Brain pericyte (primary cell): Measurements from ENCODE around the gene ITPR1.

Experiments used
- DNase-seq: peaks from one replicate; pipeline ENCODE4 v3.0.0-alpha.2; 2012; ENCODE audit warnings: low read depth, low spot score

Gene ITPR1

DNA sequence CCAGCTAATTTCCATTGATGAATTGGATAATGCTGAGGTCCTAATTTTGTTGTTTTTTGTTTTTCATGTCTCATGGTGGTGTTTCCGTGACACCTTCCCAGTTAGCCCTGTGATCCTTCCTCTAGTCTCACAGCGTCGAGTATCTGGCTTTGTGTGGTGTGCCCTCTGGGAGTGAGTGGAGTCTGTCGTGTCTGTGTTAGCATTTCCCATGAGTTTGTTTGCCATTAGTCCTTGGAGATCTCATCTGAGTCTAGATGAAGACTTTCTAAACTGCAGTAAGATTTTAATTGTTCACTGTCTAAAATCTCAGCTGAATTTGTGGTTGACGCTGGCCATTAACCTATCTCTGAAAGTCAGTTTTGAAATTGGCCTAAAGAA lies 224.2 kb downstream of the ITPR1 start:
- no peak for DNase-seq

- no peak for DNase-seq
Measured at GRCh38 chr3:4718179-4718736, 225.1 kb downstream of the ITPR1 start.

DNA sequence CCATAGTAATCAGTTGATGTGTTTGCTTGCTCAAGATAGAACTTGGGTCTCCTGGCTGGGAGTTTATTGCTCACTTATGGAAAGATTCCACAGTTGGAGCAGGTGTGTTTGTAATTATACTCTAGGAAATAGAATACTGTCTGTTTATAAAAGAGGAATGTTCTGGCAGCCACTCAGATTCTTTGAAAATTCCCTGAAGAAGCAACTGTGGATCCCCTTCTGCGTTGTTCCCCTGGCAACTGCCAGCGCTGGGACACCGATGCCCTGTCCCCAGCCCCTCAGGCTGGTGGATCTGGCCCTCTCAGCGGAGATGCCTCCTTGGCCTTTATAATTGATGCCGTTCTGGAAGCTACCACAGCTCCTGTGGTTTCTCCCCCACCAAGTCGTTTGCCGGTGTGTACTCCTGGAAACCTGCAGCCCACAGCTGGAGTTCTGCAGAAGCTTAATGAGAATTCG lies 225.9 kb downstream of the ITPR1 start:
- DNase-seq = no peak

- no peak for DNase-seq
Measured at GRCh38 chr3:4720316-4721075, 227.3 kb downstream of the ITPR1 start.

DNA sequence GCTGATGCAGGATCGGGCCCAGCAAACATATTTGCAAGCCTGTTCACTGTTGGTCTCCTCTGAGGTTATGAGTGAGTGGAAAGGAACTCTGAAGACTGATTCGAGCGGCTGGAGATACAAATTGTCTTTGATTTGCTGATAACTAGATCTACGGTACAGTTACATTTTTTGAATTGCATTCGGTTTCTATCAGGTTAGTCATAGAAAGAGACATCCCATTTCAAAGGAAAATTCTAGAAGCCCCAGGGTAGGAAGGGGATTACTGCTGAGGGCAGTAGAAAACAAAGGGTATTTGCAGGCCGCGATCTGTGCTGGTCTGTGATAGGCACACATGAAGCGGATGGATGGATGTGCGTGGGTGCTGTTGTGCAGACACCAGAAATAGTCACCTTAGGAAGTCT lies 228.4 kb downstream of the ITPR1 start:
- no peak for DNase-seq

DNA sequence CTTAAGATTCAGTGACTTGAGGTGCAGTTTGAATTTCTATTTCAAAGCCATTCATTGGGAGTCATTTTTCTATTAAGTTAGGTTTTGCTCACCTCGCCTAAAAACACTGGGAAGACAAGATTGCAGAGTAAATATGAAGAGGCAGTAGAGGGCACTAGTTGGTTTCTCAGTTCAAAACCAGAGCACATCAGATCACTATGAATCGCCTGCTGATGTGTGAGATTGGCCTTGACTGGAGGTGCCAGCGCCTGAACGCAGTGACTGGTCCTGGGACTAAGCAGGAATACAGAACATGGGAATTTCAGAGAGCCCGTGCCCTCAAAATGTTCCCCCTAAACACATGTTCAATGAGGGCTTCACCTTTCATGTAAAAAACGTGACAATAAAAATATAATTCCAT lies 229.0 kb downstream of the ITPR1 start:
- DNase-seq = no peak

DNA sequence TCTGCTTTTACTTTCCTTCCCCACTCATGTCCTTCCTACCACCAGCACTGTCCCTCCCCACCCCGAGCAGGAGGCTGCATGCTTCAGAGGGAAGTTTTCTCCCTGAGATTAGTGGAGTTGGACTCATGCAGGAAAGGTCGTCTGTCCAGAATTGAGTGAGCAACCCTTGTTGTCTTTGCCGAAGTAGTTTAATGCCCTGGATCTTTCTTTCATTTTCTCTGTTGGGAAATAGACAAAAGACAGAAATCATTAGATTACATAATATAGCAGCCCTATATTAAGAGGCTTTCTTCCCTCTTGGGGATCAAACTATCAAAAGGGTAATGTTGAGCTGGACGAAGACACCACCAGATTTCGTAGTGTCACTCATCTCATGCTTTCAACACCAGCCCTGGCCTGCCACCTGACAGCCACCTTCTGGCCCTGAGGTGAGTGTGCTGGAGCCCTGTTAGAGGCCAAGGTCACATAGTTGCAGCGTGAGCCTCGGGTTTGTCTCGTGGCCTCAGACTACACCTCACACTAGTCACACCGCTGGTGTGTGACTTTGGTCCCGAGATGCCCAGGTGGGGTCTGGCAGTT lies 231.0 kb downstream of the ITPR1 start:
- DNase-seq = no peak

DNA sequence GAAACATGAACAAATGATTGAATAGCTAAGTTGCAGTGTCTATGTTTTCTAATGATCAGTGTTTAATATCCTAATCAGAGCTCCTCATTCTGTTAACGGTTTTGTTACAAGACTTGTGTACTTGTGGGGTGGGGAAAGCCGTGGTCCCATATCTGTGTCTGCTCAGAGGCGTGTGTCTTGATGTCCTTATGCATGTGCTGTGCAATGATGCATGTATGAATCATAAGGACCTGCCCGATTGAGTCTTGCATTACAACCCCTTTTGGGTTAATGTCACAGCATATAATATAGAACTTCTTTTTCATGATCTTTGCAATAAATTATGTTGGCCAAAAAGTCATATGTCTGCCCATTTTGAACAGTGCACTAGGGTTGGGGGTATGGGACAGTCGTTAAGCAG lies 233.4 kb downstream of the ITPR1 start:
- no peak for DNase-seq

- DNase-seq = no peak
Measured at GRCh38 chr3:4729061-4729973, 236.2 kb downstream of the ITPR1 start.

- DNase-seq = no peak
Measured at GRCh38 chr3:4730719-4731118, 237.6 kb downstream of the ITPR1 start.

- DNase-seq = no peak
Measured at GRCh38 chr3:4731543-4732111, 238.5 kb downstream of the ITPR1 start.

GRCh38 chr3:4732925-4733324 lies 239.8 kb downstream of the ITPR1 start:
- no peak for DNase-seq

- no peak for DNase-seq
Measured at GRCh38 chr3:4734454-4734853, 241.3 kb downstream of the ITPR1 start.

DNA sequence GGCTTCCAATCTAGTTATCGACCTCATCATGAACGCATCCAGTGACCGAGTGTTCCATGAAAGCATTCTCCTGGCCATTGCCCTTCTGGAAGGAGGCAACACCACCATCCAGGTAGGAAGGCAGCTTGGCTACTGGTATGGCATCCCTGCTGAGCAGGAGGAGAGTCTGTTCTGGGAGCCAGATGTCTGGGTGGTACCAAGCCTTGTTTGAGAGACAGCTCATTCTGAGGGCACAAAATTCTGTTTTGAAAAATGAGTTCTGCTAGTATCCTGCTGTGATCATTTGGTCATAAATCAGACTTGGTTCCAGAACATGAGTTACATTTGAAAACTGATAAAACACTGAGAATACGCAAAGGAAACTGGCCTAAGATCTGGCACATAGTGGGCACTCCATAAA lies 242.1 kb downstream of the ITPR1 start:
- DNase-seq = no peak

DNA sequence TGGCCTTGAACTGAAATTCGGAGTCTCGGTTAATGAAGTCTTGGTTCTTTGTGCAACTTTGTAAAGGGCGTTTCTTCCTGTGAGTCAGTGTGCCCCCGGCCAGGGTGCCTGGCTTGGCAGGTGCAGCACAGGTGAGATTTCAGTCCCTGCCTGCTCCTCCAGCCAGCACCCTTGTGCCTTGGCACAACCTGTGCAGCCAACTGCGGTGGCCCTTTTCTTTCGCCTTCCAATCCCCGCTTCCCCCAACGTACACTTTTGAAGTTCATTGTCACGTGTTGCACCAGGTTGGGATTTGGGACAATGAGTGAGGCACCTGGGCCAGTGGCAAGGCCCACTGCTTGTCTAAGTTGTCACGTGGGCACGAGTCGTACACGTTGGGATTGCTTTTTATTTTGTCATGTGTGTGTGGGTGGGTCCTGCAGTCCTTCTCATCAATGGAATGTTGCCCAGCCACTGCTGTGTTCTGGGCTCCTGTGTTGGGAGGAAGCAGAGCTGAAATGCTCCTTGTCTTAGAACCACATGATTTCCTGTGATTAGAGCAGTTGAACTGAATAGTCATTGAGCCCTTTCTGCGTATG lies 243.2 kb downstream of the ITPR1 start:
- no peak for DNase-seq

DNA sequence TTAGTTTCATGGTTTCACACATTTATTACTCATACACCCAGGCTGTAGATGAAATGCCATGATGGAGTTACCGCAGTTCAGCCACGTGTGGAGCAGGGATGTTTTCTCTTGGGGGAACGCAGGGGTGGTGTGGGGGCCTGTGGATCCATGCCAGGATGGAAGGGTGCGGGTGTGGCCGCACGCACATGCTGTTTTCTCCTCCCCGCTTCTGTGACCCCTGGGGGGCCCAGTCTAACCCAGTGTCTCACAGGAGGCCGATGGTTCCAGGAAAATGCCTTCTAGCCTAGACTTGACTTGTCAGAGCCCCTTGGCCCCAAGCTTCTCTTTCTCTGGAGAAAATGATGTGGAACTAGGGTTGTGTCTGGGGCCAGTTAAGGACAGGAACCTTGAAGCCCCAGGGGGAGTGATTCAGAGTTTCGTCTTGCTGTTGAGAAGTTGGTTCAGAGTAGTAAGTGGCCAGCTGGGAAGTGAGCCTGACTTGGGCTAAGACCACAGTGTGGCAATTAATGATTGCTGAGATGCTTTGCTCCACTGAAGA lies 245.7 kb downstream of the ITPR1 start:
- DNase-seq = no peak

- no peak for DNase-seq
Measured at GRCh38 chr3:4739289-4740236, 246.4 kb downstream of the ITPR1 start.

DNA sequence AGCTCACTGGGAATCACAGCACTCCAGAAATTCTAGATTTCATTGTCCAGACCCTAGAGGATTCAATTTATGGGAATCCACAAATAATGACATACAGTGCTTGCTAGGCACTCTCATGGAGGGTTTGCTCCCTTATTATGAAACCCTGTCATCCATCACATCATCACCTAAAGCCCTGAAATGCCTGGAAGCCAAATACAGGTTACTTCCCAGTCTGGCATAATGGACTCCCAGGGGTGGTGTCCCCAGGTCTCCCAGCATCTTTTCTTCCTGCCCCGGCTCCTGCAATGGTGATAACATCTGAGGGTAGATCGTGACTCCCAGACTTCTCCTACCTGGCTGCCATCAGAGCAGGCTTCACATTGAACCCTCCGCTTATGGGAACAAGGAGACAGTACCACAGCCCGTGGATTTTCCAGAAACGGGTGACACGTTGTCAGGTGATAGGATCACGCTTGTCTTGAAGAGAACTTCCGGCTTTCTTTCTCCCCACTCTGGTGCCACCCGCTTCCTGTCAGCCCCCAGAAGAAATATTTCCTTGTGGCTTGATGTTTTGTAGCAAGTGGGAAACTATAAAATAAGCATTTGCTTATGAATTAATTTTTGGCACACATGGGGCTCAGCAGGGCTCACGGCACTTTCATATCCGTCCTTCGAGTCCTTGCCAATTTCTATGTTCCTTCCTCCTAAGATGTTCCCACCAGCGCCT lies 247.4 kb downstream of the ITPR1 start:
- no peak for DNase-seq

DNA sequence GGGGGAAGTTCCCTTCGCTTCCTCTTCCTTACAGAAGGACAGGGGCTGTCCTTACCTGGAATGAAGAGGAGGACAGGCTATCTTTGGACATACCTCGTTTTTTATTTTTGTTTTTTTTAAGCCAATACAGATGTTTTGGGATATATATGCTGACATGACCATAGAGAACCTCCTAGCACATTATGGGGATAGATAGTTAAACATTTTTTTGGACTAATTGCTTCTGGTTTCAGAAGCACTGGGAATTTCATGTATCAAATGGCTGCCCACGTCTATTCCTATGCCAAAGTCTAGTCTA lies 247.9 kb downstream of the ITPR1 start:
- DNase-seq = no peak
